ENCODE data around the gene OLFM1.
"Not testable (repeated sequence)": the region's sequence is repeated elsewhere in the genome, so short reads cannot be mapped to it uniquely, and the experiment has no call there.

The OLFM1 gene

DNA sequence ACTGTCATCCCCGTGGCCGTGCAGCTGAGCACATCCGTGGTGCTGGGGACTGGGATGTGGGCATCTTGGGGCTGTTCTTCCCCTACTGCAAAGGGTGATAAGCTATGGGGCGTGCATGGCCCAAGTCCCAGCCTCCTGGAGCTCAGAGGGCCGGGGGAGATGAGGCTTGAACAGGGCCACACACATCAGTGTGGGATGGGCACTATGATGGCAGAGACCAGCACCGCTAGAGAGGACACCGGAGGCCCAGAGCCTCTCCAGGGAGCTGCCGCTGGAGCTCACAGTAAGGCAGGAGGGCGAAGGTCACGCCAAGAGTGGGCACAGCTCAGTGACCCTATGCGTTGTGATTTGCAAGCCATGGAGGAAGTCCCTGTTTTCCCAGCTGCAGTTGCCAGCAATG lies 63.5 kb downstream of the OLFM1 start:
- no peak for DNase-seq (ENCODE audit: low spot score)
- no peak for FAIRE-seq

DNA sequence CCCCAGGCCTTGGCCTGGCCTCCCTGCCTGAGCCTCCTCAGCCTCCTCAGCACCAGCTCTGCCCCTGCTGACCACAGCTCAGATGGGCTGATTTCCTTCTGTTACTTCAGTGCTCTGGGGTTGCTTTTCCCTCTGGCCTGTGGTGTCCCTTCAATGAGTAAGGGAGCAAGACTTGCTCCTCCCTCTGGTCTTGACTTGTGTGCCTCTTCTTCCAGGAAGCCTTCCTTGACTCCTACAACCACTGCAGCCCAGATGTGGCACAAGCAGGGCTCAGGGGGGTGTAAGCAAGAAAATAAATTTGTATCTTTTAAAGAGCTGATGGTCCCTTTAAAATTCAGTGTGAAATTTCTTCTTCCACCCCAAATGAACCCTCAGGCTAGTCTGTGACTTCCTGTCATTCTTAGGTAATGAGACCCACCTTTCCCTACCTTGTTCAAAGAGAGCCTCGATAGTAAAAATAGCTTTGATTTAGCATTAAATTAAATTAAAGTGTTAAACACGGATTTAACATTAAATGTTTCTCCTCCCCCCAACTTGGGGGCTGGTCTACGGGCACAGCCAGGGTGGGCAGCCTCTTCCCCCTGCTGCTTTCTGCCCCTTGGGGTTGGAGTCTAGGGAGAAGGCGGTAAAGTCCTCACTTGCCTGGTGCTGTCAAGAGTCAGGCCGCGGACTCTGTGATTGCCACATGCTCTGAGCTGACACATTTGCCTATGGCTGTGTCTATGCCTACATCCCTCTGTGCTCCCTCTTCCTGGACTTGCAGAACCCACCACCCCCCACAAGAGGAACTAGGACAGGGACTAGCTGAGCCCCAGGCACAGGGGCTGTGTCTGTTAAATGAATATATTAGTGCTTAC lies 64.5 kb downstream of the OLFM1 start:
- FAIRE-seq (no peak), DNase-seq (ENCODE audit: low spot score) (no peak)

GRCh38 chr9:135152614-135153334 lies 65.3 kb downstream of the OLFM1 start:
- DNase-seq (ENCODE audit: low spot score): no peak
- no peak for FAIRE-seq

DNA sequence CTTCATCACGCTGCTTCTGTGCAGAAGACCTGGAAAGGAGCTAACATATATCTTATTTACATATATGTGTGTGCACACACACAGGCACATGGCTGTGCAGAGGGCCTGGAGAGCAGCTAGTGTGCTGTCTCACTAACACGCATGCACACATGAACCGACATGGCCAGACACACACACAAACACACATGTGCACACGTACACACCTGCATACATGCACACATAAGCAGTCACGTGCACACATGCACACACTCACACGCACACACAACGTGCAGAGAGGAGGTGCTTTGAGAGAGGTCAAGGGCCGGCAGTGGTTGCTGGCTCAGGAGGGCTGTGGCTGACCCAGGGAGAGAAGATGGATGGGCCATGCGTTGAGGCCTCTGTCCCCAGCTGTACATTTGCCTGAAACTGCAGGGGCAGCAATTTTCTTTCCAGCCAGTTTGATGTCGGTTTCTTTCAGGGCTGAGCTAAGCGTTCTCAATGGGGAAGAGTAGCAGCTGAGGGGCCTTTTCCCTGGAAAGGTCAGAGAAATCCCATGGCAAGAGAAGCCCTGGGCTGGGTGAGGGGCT lies 66.7 kb downstream of the OLFM1 start:
- no peak for FAIRE-seq
- no peak for DNase-seq (ENCODE audit: low spot score)

GRCh38 chr9:135155396-135155795 lies 67.9 kb downstream of the OLFM1 start:
- DNase-seq (ENCODE audit: low spot score): no peak
- FAIRE-seq: no peak

- DNase-seq (ENCODE audit: low spot score) (no peak), FAIRE-seq (no peak)
Measured at GRCh38 chr9:135156525-135157510, 69.3 kb downstream of the OLFM1 start.

DNA sequence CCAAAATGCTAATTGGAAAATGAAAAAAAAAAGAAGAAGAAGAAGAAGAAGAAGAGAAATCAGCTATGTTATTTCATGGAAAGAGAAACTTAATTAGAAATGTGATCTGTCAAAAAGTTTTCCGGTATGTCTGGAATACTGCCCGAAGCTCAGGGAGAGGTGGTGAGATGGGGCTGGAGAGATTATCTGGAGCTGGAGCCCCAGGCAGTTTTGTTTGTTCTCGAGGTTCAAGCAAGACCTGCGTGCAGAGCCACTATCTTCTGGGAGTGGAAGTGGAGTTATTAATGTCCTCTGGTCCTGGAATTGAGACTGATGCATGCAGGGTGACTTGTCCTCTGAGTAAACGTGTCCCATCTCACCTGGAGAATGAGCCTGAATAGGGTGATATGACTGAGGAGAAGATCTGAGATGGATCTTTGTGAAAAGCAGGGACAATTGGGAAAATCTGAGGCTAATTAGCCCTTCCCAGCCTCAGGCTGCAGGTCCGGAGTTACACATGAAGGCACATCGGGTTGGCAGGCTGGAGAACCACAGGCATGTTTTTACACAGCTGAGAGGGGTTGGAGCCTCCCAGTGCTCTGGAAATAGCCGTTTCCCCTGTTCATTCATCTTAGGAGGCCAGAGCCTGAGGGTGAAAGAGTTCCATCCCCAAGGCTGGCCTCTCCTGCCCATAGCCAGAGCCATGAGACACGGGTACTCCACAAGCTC lies 70.5 kb downstream of the OLFM1 start:
- no peak for DNase-seq (ENCODE audit: low spot score)
- FAIRE-seq: no peak

DNA sequence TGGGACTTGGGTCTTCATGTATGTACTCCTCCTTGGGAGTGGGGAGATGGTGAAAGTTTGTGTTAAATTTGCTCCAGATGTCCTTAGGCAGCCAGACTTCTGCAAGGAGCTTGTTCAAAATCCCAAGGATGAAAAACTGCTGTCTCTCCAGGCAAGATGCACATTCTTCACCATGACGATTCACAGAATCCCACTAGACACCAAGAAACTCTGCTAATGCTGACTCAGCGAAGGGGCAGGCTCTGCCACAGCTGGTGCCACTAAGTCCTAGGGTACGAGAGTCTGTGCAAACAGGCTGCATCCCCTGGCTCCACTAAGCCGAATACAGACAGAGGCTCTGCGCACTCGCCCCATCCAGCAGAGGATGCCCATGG lies 71.1 kb downstream of the OLFM1 start:
- FAIRE-seq: no peak
- DNase-seq (ENCODE audit: low spot score): no peak

DNA sequence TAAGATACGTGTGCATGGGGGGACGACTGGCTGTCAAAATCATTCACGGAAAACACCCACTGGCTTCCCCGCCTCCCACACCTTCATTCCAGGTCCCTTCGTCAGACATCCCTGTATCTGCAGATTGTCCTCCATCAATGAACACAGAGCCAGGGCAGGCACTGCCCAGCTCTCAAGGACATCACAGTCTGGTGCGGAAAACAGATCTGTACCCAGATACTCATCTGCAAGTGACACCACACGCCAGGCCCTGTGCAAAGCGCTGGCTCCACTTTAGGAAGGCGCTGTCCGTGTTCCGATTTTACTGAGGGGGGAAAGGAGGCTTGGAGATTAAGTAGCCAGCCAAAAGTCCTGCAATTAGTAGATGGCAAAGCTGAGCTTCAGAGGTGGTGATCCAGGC lies 72.3 kb downstream of the OLFM1 start:
- FAIRE-seq: no peak

GRCh38 chr9:135160862-135161261 lies 73.4 kb downstream of the OLFM1 start:
- FAIRE-seq: no peak

More for the DNA sequence above, 72.3 kb downstream of the OLFM1 start:
- no peak for DNase-seq (ENCODE audit: low spot score)

DNA sequence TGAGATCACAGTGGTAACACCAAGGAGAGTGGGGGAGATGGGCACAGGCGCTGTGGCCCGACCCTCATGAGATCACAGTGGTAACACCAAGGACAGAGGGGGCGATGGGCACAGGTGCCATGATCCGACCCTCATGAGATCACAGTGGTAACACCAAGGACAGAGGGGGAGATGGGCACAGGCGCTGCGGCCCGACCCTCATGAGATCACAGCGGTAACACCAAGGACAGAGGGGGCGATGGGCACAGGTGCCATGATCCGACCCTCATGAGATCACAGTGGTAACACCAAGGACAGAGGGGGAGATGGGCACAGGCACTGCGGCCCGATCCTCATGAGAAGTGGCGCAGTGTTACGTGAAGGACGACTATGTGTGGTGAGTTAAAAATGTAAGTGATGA lies 75.1 kb downstream of the OLFM1 start:
- DNase-seq (ENCODE audit: low spot score); FAIRE-seq: not testable (repeated sequence)

More at GRCh38 chr9:135160862-135161261, 73.4 kb downstream of the OLFM1 start:
- DNase-seq (ENCODE audit: low spot score): no peak

DNA sequence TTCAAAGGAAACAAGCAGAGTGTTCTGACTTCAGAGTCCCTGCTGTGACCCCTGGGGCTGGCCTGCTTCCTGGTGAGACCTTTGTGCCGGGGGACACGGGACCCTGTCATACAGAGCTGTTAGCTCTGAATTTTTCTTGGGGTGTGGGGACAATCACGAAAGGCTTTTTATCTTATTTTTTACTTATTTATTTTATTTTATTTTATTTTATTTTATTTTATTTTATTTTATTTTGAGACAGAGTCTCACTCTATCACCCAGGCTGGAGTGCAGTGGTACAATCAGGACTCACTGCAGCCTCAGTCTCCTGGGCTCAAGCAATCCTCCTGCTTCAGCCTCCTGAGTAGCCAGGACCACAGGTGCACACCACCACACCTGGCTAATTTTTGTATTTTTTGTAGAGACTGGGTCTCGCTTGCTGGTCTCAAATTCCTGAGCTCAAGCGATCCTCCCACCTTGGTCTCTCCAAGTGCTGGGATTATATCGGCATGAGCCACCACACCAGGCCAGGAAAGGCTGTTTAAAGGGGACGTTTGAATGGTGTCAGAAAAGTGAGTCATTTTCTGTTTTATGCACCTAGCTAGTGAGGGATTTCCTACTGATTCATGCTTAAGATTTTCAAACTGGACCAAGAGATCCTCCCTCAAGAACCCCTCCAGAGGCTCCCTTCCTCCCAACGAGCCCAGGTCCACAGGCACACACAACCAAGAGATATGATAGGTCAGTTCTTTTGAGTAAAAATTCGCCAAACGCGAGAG lies 75.7 kb downstream of the OLFM1 start:
- FAIRE-seq (no peak), DNase-seq (ENCODE audit: low spot score) (no peak)

DNA sequence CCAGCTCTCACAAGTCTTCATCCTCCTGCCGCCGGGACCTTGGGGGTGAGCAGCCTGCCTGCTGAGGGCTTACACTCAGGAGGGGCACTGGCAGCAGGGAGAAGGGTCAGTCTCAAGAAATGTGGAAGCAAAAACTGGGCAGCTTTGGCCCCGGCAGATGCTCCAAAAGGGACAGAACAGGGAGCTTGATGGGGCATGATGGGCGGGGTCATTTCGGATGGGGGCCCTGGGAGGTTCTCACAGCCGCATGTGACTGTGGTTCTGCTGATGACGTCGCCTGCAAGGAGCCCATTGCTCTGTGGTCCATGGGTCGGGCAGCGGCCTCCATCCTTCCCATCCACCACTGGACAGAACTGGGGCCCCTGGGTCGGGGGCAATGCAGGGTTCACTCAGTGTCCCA lies 76.6 kb downstream of the OLFM1 start:
- no peak for FAIRE-seq
- no peak for DNase-seq (ENCODE audit: low spot score)

GRCh38 chr9:135165003-135165711 lies 77.7 kb downstream of the OLFM1 start:
- DNase-seq (ENCODE audit: low spot score) (no peak), FAIRE-seq (no peak)

GRCh38 chr9:135165756-135166519 lies 78.5 kb downstream of the OLFM1 start:
- no peak for DNase-seq (ENCODE audit: low spot score)
- FAIRE-seq: no peak

- DNase-seq (ENCODE audit: low spot score) (no peak), FAIRE-seq (no peak)
Measured at GRCh38 chr9:135166565-135166964, 79.1 kb downstream of the OLFM1 start.

DNA sequence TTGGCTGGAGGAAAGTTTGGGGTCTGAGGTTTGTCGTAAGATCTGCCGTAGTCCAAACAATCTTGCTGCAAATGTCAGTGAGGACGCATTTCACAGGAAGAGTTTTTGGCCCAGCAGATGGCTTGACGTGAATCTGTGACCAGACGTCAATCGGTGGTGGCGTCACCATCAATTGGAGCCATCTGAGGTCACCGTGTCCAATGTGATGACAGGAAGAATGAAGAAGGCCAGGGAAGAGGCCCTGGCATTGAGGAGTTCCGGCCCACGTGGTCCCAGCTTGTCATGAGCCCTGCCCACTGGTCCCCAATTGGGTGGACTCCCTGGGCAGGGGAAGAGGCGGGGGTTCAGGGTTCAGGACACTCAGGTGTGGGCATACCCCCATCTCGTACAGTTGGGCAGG lies 79.9 kb downstream of the OLFM1 start:
- DNase-seq (ENCODE audit: low spot score) (no peak), FAIRE-seq (no peak)

DNA sequence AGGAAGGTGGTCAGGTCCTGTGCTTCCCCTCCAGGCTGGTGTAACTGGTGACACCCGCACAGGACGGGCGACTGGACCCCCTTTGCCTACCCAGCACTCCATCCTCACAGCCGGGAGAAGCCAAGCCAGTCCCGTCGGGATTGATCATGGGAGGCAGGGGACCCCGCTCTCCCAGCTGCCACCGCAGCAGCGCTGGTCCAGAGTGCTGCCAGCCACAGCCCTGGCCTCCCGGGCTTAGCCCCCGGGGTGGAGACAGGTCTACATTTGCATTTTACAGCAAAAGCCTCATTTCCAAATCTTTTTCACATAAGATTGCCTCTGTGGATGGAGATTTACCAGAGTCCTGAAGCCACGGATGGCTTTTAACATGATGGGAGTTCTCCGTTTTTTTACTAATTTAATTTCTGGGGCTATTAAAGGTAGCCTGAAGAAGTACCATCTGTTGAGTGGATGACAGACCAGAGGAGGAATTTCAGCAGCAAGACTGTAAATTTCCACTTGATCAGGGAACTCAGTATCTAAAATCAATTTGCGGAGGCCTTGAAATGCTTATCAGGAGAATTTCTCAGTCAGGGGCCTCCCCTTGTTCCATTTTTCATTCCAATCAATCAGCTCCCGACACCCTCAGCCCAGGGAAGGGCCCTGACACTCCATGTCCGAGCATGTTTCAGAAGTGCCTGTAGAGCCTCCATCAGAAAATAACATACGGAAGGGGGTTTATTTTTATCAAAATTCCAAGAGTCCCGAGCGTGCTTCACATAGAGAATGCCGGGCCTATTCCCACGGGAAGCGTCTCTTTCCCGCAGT lies 80.6 kb downstream of the OLFM1 start:
- DNase-seq (ENCODE audit: low spot score) (no peak), FAIRE-seq (no peak)
